ENCODE data around the gene VTA1. TPM values are rescaled to one million over a fixed set of nuclear protein-coding genes. Genes with fewer than 3 reads are reported as not detected.

Gene VTA1
- polyA plus RNA-seq, 1 donor from 2014 or later = 126 TPM

GRCh38 chr6:142153196-142153595 is 6.1 kb downstream of the VTA1 start:
- Histone ChIP-seq H4K20me1 (ENCODE audit: insufficient read depth) (no peaks in the 10 kb centered on the region), H3K9ac (ENCODE audit: low read length) (no peak overlapping the region), H3K36me3 (ENCODE audit: insufficient read depth, low read length) (no peaks in the 10 kb centered on the region), H3K79me2 (replicated peaks; ENCODE audit: insufficient read depth, low read length) (peaks cover 95% of the 10 kb centered on the region), H3K27me3 (ENCODE audit: insufficient read depth, low read depth, low read length) (no peaks in the 10 kb centered on the region), H2AFZ (ENCODE audit: low read depth, low read length) (no peak overlapping the region), H3K9me2 (ENCODE audit: insufficient read depth, low read length) (no peaks in the 10 kb centered on the region), H3F3A (ENCODE audit: insufficient read depth, low read length, poor library complexity, severe bottlenecking) (no peaks in the 10 kb centered on the region), H3K4me2 (ENCODE audit: low read length) (no peak overlapping the region), H3K4me3 (ENCODE audit: low read length) (no peak overlapping the region), H3K9me3 (ENCODE audit: low read length) (no peaks in the 10 kb centered on the region), H3K27ac (ENCODE audit: low read length) (no peak overlapping the region)
- TF ChIP-seq MXI1 (conservative IDR thresholded peaks at IDR 0.05; ENCODE audit: poor library complexity, severe bottlenecking) (no peak), SMC3 (conservative IDR thresholded peaks at IDR 0.05; ENCODE audit: poor library complexity) (no peak), TAF1 (IDR thresholded peaks at IDR 0.05; ENCODE audit: low read depth) (no peak), EP300 (conservative IDR thresholded peaks at IDR 0.05; ENCODE audit: poor library complexity, severe bottlenecking) (no peak), POLR2AphosphoS5 (IDR thresholded peaks at IDR 0.05) (no peak), RAD21 (conservative IDR thresholded peaks at IDR 0.05) (no peak), EZH2 (IDR thresholded peaks at IDR 0.05; ENCODE audit: borderline replicate concordance, insufficient read depth, low read length, poor library complexity, severe bottlenecking) (no peak)
- TF ChIP-seq, protein P1, sequence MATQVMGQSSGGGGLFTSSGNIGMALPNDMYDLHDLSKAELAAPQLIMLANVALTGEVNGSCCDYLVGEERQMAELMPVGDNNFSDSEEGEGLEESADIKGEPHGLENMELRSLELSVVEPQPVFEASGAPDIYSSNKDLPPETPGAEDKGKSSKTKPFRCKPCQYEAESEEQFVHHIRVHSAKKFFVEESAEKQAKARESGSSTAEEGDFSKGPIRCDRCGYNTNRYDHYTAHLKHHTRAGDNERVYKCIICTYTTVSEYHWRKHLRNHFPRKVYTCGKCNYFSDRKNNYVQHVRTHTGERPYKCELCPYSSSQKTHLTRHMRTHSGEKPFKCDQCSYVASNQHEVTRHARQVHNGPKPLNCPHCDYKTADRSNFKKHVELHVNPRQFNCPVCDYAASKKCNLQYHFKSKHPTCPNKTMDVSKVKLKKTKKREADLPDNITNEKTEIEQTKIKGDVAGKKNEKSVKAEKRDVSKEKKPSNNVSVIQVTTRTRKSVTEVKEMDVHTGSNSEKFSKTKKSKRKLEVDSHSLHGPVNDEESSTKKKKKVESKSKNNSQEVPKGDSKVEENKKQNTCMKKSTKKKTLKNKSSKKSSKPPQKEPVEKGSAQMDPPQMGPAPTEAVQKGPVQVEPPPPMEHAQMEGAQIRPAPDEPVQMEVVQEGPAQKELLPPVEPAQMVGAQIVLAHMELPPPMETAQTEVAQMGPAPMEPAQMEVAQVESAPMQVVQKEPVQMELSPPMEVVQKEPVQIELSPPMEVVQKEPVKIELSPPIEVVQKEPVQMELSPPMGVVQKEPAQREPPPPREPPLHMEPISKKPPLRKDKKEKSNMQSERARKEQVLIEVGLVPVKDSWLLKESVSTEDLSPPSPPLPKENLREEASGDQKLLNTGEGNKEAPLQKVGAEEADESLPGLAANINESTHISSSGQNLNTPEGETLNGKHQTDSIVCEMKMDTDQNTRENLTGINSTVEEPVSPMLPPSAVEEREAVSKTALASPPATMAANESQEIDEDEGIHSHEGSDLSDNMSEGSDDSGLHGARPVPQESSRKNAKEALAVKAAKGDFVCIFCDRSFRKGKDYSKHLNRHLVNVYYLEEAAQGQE (IDR thresholded peaks at IDR 0.05; ENCODE audit: borderline replicate concordance) = no peak
- TF ChIP-seq, protein P2, sequence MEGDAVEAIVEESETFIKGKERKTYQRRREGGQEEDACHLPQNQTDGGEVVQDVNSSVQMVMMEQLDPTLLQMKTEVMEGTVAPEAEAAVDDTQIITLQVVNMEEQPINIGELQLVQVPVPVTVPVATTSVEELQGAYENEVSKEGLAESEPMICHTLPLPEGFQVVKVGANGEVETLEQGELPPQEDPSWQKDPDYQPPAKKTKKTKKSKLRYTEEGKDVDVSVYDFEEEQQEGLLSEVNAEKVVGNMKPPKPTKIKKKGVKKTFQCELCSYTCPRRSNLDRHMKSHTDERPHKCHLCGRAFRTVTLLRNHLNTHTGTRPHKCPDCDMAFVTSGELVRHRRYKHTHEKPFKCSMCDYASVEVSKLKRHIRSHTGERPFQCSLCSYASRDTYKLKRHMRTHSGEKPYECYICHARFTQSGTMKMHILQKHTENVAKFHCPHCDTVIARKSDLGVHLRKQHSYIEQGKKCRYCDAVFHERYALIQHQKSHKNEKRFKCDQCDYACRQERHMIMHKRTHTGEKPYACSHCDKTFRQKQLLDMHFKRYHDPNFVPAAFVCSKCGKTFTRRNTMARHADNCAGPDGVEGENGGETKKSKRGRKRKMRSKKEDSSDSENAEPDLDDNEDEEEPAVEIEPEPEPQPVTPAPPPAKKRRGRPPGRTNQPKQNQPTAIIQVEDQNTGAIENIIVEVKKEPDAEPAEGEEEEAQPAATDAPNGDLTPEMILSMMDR (IDR thresholded peaks at IDR 0.05; ENCODE audit: poor library complexity, severe bottlenecking) = no peak

DNA sequence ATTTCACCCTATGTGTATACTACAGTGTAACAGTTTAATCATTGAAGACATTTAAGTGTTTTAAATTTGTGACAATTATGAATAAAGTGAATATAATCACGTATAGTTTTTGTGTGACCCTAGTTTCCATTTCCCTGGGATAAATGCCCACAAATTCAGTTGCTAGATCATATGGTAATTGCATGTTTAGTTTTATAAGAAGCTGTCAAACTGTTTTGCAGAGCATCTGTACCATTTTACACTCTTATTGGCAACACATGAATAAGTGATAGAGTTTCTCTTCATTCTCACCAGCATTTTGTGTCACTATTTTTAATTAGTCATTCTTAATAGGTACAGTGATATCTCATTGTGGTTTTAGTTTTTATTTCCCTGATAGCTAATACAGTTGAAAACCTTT is 7.3 kb downstream of the VTA1 start:
- Histone ChIP-seq H3F3A (ENCODE audit: insufficient read depth, low read length, poor library complexity, severe bottlenecking) (no peaks in the 10 kb centered on the region), H3K9me2 (ENCODE audit: insufficient read depth, low read length) (no peaks in the 10 kb centered on the region), H4K20me1 (ENCODE audit: insufficient read depth) (no peaks in the 10 kb centered on the region), H3K36me3 (ENCODE audit: insufficient read depth, low read length) (no peaks in the 10 kb centered on the region), H3K27ac (ENCODE audit: low read length) (no peak overlapping the region), H3K4me2 (ENCODE audit: low read length) (no peak overlapping the region), H3K79me2 (replicated peaks; ENCODE audit: insufficient read depth, low read length) (peaks cover 88% of the 10 kb centered on the region), H3K27me3 (ENCODE audit: insufficient read depth, low read depth, low read length) (no peaks in the 10 kb centered on the region), H2AFZ (ENCODE audit: low read depth, low read length) (no peak overlapping the region), H3K9me3 (ENCODE audit: low read length) (no peaks in the 10 kb centered on the region), H3K4me3 (ENCODE audit: low read length) (no peak overlapping the region), H3K9ac (ENCODE audit: low read length) (no peak overlapping the region)
- TF ChIP-seq SMC3 (conservative IDR thresholded peaks at IDR 0.05; ENCODE audit: poor library complexity) = no peak
- TF ChIP-seq MXI1 (conservative IDR thresholded peaks at IDR 0.05; ENCODE audit: poor library complexity, severe bottlenecking) = no peak
- TF ChIP-seq RAD21 (conservative IDR thresholded peaks at IDR 0.05) = no peak
- TF ChIP-seq, protein P2 (IDR thresholded peaks at IDR 0.05; ENCODE audit: poor library complexity, severe bottlenecking) = no peak
- TF ChIP-seq EZH2 (IDR thresholded peaks at IDR 0.05; ENCODE audit: borderline replicate concordance, insufficient read depth, low read length, poor library complexity, severe bottlenecking) = no peak
- no peak for TF ChIP-seq EP300 (conservative IDR thresholded peaks at IDR 0.05; ENCODE audit: poor library complexity, severe bottlenecking)
- TF ChIP-seq, protein P1 (IDR thresholded peaks at IDR 0.05; ENCODE audit: borderline replicate concordance) = no peak
- TF ChIP-seq POLR2AphosphoS5 (IDR thresholded peaks at IDR 0.05) = no peak
- TF ChIP-seq TAF1 (IDR thresholded peaks at IDR 0.05; ENCODE audit: low read depth) = no peak
